Glutamatergic neuron (in vitro differentiated cells): ENCODE results near the gene NLRP13. TPM values are rescaled to one million over a fixed set of nuclear protein-coding genes. Genes with fewer than 3 reads are reported as not detected.

Experiments used
- DNase-seq: peaks from one replicate; pipeline ENCODE4 v3.0.0; 2022
- H3K27ac Mint-ChIP-seq: one replicate; pipeline ENCODE4 v1.8.0; 2020; ENCODE audit warnings: mild to moderate bottlenecking, mixed read lengths, inconsistent platforms; ENCODE audit not compliant: unreplicated experiment
- H3K27me3 Mint-ChIP-seq: one replicate; pipeline ENCODE4 v1.8.0; 2020; ENCODE audit warnings: mild to moderate bottlenecking, moderate library complexity, mixed read lengths, inconsistent platforms; ENCODE audit not compliant: unreplicated experiment
- H3K36me3 Mint-ChIP-seq: one replicate; pipeline ENCODE4 v1.8.0; 2020; ENCODE audit warnings: mild to moderate bottlenecking, mixed read lengths, inconsistent platforms; ENCODE audit not compliant: unreplicated experiment
- H3K4me1 Mint-ChIP-seq: one replicate; pipeline ENCODE4 v1.8.0; 2020; ENCODE audit warnings: mild to moderate bottlenecking, low read depth, mixed read lengths, inconsistent platforms; ENCODE audit not compliant: unreplicated experiment
- H3K4me3 Mint-ChIP-seq: one replicate; pipeline ENCODE4 v1.8.0; 2020; ENCODE audit warnings: mild to moderate bottlenecking, mixed read lengths, inconsistent platforms; ENCODE audit not compliant: unreplicated experiment
- H3K9me3 Mint-ChIP-seq: one replicate; pipeline ENCODE4 v1.8.0; 2020; ENCODE audit warnings: mild to moderate bottlenecking, moderate library complexity, mixed read lengths, inconsistent platforms; ENCODE audit not compliant: unreplicated experiment
- CTCF ChIP-seq: fragments of 200-600 bp; sonication (generic); IDR thresholded peaks from one replicate; pipeline ENCODE4 v1.5.0; 2021; ENCODE audit not compliant: partially characterized antibody, unreplicated experiment
- total RNA-seq: library from RNA; stranded (reverse); fragmentation: NEBNext Ultra II Directional; extraction: Animal tissue kit (Norgen Biotek cat#: 25700); gene quantifications from one replicate; pipeline ENCODE4 v1.2.1, GENCODE V29; 2021; ENCODE audit not compliant: unreplicated experiment

The NLRP13 gene
- total RNA-seq, 1 donor from 2014 or later = not detected

GRCh38 chr19:55927991-55928390 lies 4.1 kb downstream of the NLRP13 start:
- H3K4me3 Mint-ChIP-seq = no peak overlapping the region
- no peak for TF ChIP-seq CTCF
- H3K27ac Mint-ChIP-seq = no peak overlapping the region
- no peaks in the 10 kb centered on the region for H3K4me1 Mint-ChIP-seq
- H3K27me3 Mint-ChIP-seq = peaks cover 2% of the 10 kb centered on the region
- H3K9me3 Mint-ChIP-seq = peaks cover 18% of the 10 kb centered on the region
- peaks cover 4% of the 10 kb centered on the region for H3K36me3 Mint-ChIP-seq
- DNase-seq = no peak

- Mint-ChIP-seq H3K27me3 (peaks cover 2% of the 10 kb centered on the region), H3K4me3 (no peak overlapping the region), H3K9me3 (peaks cover 16% of the 10 kb centered on the region), H3K4me1 (no peaks in the 10 kb centered on the region), H3K36me3 (no peaks in the 10 kb centered on the region), H3K27ac (no peak overlapping the region)
- DNase-seq = no peak
- TF ChIP-seq CTCF = no peak
Observed at GRCh38 chr19:55923556-55923955, 8.6 kb downstream of the NLRP13 start.

GRCh38 chr19:55913643-55914268 lies 18.4 kb downstream of the NLRP13 start:
- Mint-ChIP-seq H3K4me1 (no peaks in the 10 kb centered on the region), H3K4me3 (no peak overlapping the region), H3K27me3 (peaks cover 4% of the 10 kb centered on the region), H3K36me3 (peaks cover 6% of the 10 kb centered on the region), H3K27ac (no peak overlapping the region), H3K9me3 (peaks cover 27% of the 10 kb centered on the region)
- no peak for TF ChIP-seq CTCF
- no peak for DNase-seq

GRCh38 chr19:55912916-55913315 lies 19.2 kb downstream of the NLRP13 start:
- Mint-ChIP-seq H3K27ac (no peak overlapping the region), H3K9me3 (peaks cover 27% of the 10 kb centered on the region)
- TF ChIP-seq CTCF = no peak

GRCh38 chr19:55909801-55910200 lies 22.3 kb downstream of the NLRP13 start:
- H3K4me1 Mint-ChIP-seq = no peaks in the 10 kb centered on the region

More at GRCh38 chr19:55912916-55913315, 19.2 kb downstream of the NLRP13 start:
- Mint-ChIP-seq H3K4me1 (no peaks in the 10 kb centered on the region), H3K36me3 (peaks cover 6% of the 10 kb centered on the region), H3K27me3 (peaks cover 4% of the 10 kb centered on the region), H3K4me3 (no peak overlapping the region)
- DNase-seq = no peak

More at GRCh38 chr19:55909801-55910200, 22.3 kb downstream of the NLRP13 start:
- Mint-ChIP-seq H3K4me3 (no peak overlapping the region), H3K27ac (no peak overlapping the region), H3K9me3 (peaks cover 21% of the 10 kb centered on the region), H3K36me3 (peaks cover 6% of the 10 kb centered on the region), H3K27me3 (peaks cover 3% of the 10 kb centered on the region)
- no peak for DNase-seq
- no peak for TF ChIP-seq CTCF
